MCF 10A (cell line): Measurements from ENCODE around the gene SPAG16. TPM values are rescaled to one million over a fixed set of nuclear protein-coding genes. Genes with fewer than 3 reads are reported as not detected.

Experiments used
- BruUV-seq: library from RNA; stranded (reverse); fragments of 400-500 nt; replicated peaks from 2 replicates; lab custom pipeline; 2021; lab: Mats Ljungman, UMichigan
- CTCF ChIA-PET: fragments of 300-600 bp; sonication (Branson Sonifier 250); formaldehyde crosslinking; extraction: SDS; loops from one replicate; lab custom pipeline; 2021; ENCODE audit warnings: antibody characterized with exemption, inconsistent platforms; lab: Yijun Ruan, JAX
- POLR2A ChIA-PET: fragments of 300-600, 350-650 bp; sonication (Branson Sonifier 250); formaldehyde crosslinking; extraction: SDS; loops from one replicate; lab custom pipeline; 2020; ENCODE audit warnings: antibody characterized with exemption, inconsistent platforms; lab: Yijun Ruan, JAX
- DNase-seq: peaks from one replicate; pipeline ENCODE4 v3.0.0-alpha.2; 2018; ENCODE audit not compliant: unreplicated experiment
- H3K27ac Mint-ChIP-seq: one replicate; pipeline ENCODE4 v1.8.0; 2022; ENCODE audit warnings: mild to moderate bottlenecking, low read depth, mixed read lengths; ENCODE audit not compliant: unreplicated experiment
- H3K27me3 Mint-ChIP-seq: one replicate; pipeline ENCODE4 v1.8.0; 2022; ENCODE audit warnings: mixed read lengths; ENCODE audit not compliant: insufficient read depth, unreplicated experiment
- H3K36me3 Mint-ChIP-seq: one replicate; pipeline ENCODE4 v1.8.0; 2022; ENCODE audit warnings: mild to moderate bottlenecking, moderate library complexity, mixed read lengths; ENCODE audit not compliant: insufficient read depth, unreplicated experiment
- H3K4me1 Mint-ChIP-seq: one replicate; pipeline ENCODE4 v1.8.0; 2022; ENCODE audit warnings: mixed read lengths; ENCODE audit not compliant: insufficient read depth, unreplicated experiment
- H3K4me3 Mint-ChIP-seq: one replicate; pipeline ENCODE4 v1.8.0; 2022; ENCODE audit warnings: mild to moderate bottlenecking, moderate library complexity, mixed read lengths; ENCODE audit not compliant: unreplicated experiment
- H3K9me3 Mint-ChIP-seq: one replicate; pipeline ENCODE4 v1.8.0; 2022; ENCODE audit warnings: mixed read lengths; ENCODE audit not compliant: unreplicated experiment
- CTCF ChIP-seq: fragments of 200-600 bp; IDR thresholded peaks from one replicate; pipeline ENCODE4 v1.8.0; 2022; ENCODE audit warnings: antibody characterized with exemption, mild to moderate bottlenecking; ENCODE audit not compliant: unreplicated experiment
- intact Hi-C: fragments of 100-400 bp; cut with micrococcal nuclease; formaldehyde crosslinking; loops from 2 replicates; pipeline ENCODE4 v1.14.1; 2022
- total RNA-seq: library from RNA; stranded (reverse); gene quantifications from 2 replicates; pipeline ENCODE4 v1.2.3, GENCODE V29; 2022

The SPAG16 gene
- total RNA-seq, 1 experiment from 2014 or later, result 11.5 TPM

- ChIA-PET POLR2A (interaction anchor here (0.5 kb wide), 1 partner anchor 123 kb away, joined by 3 read pairs; no protein-coding TSS in a partner anchor), CTCF (no interaction called here)
- H3K4me1 Mint-ChIP-seq, result no peaks in the 10 kb centered on the region
- no peak overlapping the region for H3K4me3 Mint-ChIP-seq
- DNase-seq, result peak; percentile 20
- no peaks in the 10 kb centered on the region for H3K9me3 Mint-ChIP-seq
- no peaks in the 10 kb centered on the region for H3K27me3 Mint-ChIP-seq
- no peaks in the 10 kb centered on the region for H3K36me3 Mint-ChIP-seq
- H3K27ac Mint-ChIP-seq, result no peak overlapping the region
- intact Hi-C loops, result no loop called here
- BruUV-seq, result no TSS peak
- TF ChIP-seq CTCF, result no peak
Measured at GRCh38 chr2:213476641-213477040, 192.4 kb downstream of the SPAG16 start.

GRCh38 chr2:213490087-213490486 is 205.8 kb downstream of the SPAG16 start:
- Mint-ChIP-seq H3K4me1 (no peaks in the 10 kb centered on the region), H3K4me3 (no peak overlapping the region), H3K27ac (no peak overlapping the region), H3K36me3 (no peaks in the 10 kb centered on the region), H3K27me3 (no peaks in the 10 kb centered on the region), H3K9me3 (no peaks in the 10 kb centered on the region)
- peak; percentile 12 for TF ChIP-seq CTCF
- ChIA-PET CTCF (interaction anchor here (0.7 to 1.4 kb wide), 2 partner anchors 36 to 1392 kb away, joined by 3 to 6 read pairs; no protein-coding TSS in a partner anchor), POLR2A (no interaction called here)
- peak; percentile 18 for DNase-seq
- BruUV-seq, result no TSS peak
- intact Hi-C loops, result no loop called here

- BruUV-seq, result no TSS peak
- no peak for TF ChIP-seq CTCF
- intact Hi-C loops, result no loop called here
- no peaks in the 10 kb centered on the region for H3K4me1 Mint-ChIP-seq
- H3K27me3 Mint-ChIP-seq, result no peaks in the 10 kb centered on the region
- H3K27ac Mint-ChIP-seq, result no peak overlapping the region
- no peaks in the 10 kb centered on the region for H3K36me3 Mint-ChIP-seq
- DNase-seq, result no peak
- ChIA-PET POLR2A (no interaction called here), CTCF (interaction anchor here (0.6 kb wide), 2 partner anchors 17 to 65 kb away, joined by 3 read pairs; no protein-coding TSS in a partner anchor)
- H3K4me3 Mint-ChIP-seq, result no peak overlapping the region
- H3K9me3 Mint-ChIP-seq, result no peaks in the 10 kb centered on the region
Measured at GRCh38 chr2:213491376-213491775, 207.1 kb downstream of the SPAG16 start.

- no peak for DNase-seq
- intact Hi-C loops, result no loop called here
- H3K9me3 Mint-ChIP-seq, result no peaks in the 10 kb centered on the region
- ChIA-PET POLR2A (no interaction called here), CTCF (interaction anchor here (1.0 kb wide), 1 partner anchor 78 kb away, joined by 3 read pairs; no protein-coding TSS in a partner anchor)
- H3K27ac Mint-ChIP-seq, result no peak overlapping the region
- no peak overlapping the region for H3K4me3 Mint-ChIP-seq
- H3K4me1 Mint-ChIP-seq, result peaks cover 5% of the 10 kb centered on the region
- no TSS peak for BruUV-seq
- no peaks in the 10 kb centered on the region for H3K36me3 Mint-ChIP-seq
- H3K27me3 Mint-ChIP-seq, result no peaks in the 10 kb centered on the region
- no peak for TF ChIP-seq CTCF
Measured at GRCh38 chr2:213496226-213496625, 212.0 kb downstream of the SPAG16 start.
